Measurements from ENCODE around the gene ZFP14.

ZFP14 gene

GRCh38 chr19:36392916-36393673 lies 14.1 kb upstream of the ZFP14 start:
- Histone ChIP-seq H3K9me3 (ENCODE audit: insufficient read depth, low read length) (peaks cover 55% of the 10 kb centered on the region), H3K4me3 (ENCODE audit: low read length) (no peak overlapping the region), H2AFZ (ENCODE audit: low read depth, low read length) (no peak overlapping the region), H3K79me2 (ENCODE audit: low read length) (no peaks in the 10 kb centered on the region), H3K27ac (ENCODE audit: low read length) (no peak overlapping the region), H3K9ac (ENCODE audit: low read length) (no peak overlapping the region), H3K4me2 (ENCODE audit: low read length) (no peak overlapping the region), H3K4me1 (ENCODE audit: low read length) (no peaks in the 10 kb centered on the region), H4K20me1 (ENCODE audit: insufficient read depth, low read length) (no peaks in the 10 kb centered on the region), H3K27me3 (ENCODE audit: low read depth, low read length) (no peaks in the 10 kb centered on the region), H3K36me3 (replicated peaks; ENCODE audit: low read depth, low read length) (peaks cover 82% of the 10 kb centered on the region)
- TF ChIP-seq CTCF (IDR thresholded peaks at IDR 0.05; ENCODE audit: low read depth, low read length), result no peak
- TF ChIP-seq EZH2phosphoT487 (IDR thresholded peaks at IDR 0.05; ENCODE audit: low read depth), result no peak

GRCh38 chr19:36379510-36379819 lies 464 bp upstream of the ZFP14 start:
- H3K27me3 ChIP-seq (ENCODE audit: low read depth, low read length), result no peaks in the 10 kb centered on the region
- H3K36me3 ChIP-seq (replicated peaks; ENCODE audit: low read depth, low read length), result no peaks in the 10 kb centered on the region
- H2AFZ ChIP-seq (ENCODE audit: low read depth, low read length), result peak overlapping the region; percentile 95; the same call in 1 of the 2 replicates

GRCh38 chr19:36377541-36378178 lies 1.3 kb downstream of the ZFP14 start:
- Histone ChIP-seq H3K79me2 (ENCODE audit: low read length) (0 out of 2 replicates have a peak, but pooled peaks cover 10% of the 10 kb centered on the region), H3K4me2 (ENCODE audit: low read length) (peak overlapping the region; percentile 90), H2AFZ (ENCODE audit: low read depth, low read length) (no peak overlapping the region), H3K36me3 (replicated peaks; ENCODE audit: low read depth, low read length) (peaks cover 1% of the 10 kb centered on the region), H3K27ac (ENCODE audit: low read length) (no peak overlapping the region), H3K4me3 (ENCODE audit: low read length) (peak overlapping the region; percentile 89), H3K4me1 (ENCODE audit: low read length) (peaks cover 20% of the 10 kb centered on the region), H4K20me1 (ENCODE audit: insufficient read depth, low read length) (no peaks in the 10 kb centered on the region), H3K9me3 (ENCODE audit: insufficient read depth, low read length) (no peaks in the 10 kb centered on the region), H3K27me3 (ENCODE audit: low read depth, low read length) (no peaks in the 10 kb centered on the region), H3K9ac (ENCODE audit: low read length) (no peak overlapping the region; the same call in 1 of the 2 replicates)
- no peak for TF ChIP-seq EZH2phosphoT487 (IDR thresholded peaks at IDR 0.05; ENCODE audit: low read depth)
- no peak for TF ChIP-seq CTCF (IDR thresholded peaks at IDR 0.05; ENCODE audit: low read depth, low read length)

More at GRCh38 chr19:36379510-36379819, 464 bp upstream of the ZFP14 start:
- peak overlapping the region; percentile 35; the same call in 1 of the 2 replicates for H3K9ac ChIP-seq (ENCODE audit: low read length)
- H3K9me3 ChIP-seq (ENCODE audit: insufficient read depth, low read length), result no peaks in the 10 kb centered on the region
- H3K4me1 ChIP-seq (ENCODE audit: low read length), result peaks cover 20% of the 10 kb centered on the region
- TF ChIP-seq CTCF (IDR thresholded peaks at IDR 0.05; ENCODE audit: low read depth, low read length) (no peak), EZH2phosphoT487 (IDR thresholded peaks at IDR 0.05; ENCODE audit: low read depth) (no peak)
- no peaks in the 10 kb centered on the region for H4K20me1 ChIP-seq (ENCODE audit: insufficient read depth, low read length)
- no peak overlapping the region for H3K27ac ChIP-seq (ENCODE audit: low read length)
- H3K4me2 ChIP-seq (ENCODE audit: low read length), result peak overlapping the region; percentile 90
- peak overlapping the region; percentile 89 for H3K4me3 ChIP-seq (ENCODE audit: low read length)
- 0 out of 2 replicates have a peak, but pooled peaks cover 10% of the 10 kb centered on the region for H3K79me2 ChIP-seq (ENCODE audit: low read length)

- Histone ChIP-seq H3K36me3 (replicated peaks; ENCODE audit: low read depth, low read length) (peaks cover 8% of the 10 kb centered on the region), H3K27me3 (ENCODE audit: low read depth, low read length) (no peaks in the 10 kb centered on the region), H3K27ac (ENCODE audit: low read length) (no peak overlapping the region), H3K4me1 (ENCODE audit: low read length) (peaks cover 7% of the 10 kb centered on the region), H3K4me3 (ENCODE audit: low read length) (no peak overlapping the region), H3K4me2 (ENCODE audit: low read length) (no peak overlapping the region), H3K79me2 (ENCODE audit: low read length) (peaks cover 22% of the 10 kb centered on the region), H3K9ac (ENCODE audit: low read length) (no peak overlapping the region), H2AFZ (ENCODE audit: low read depth, low read length) (no peak overlapping the region), H3K9me3 (ENCODE audit: insufficient read depth, low read length) (no peaks in the 10 kb centered on the region), H4K20me1 (ENCODE audit: insufficient read depth, low read length) (no peaks in the 10 kb centered on the region)
- TF ChIP-seq EZH2phosphoT487 (IDR thresholded peaks at IDR 0.05; ENCODE audit: low read depth), result no peak
- TF ChIP-seq CTCF (IDR thresholded peaks at IDR 0.05; ENCODE audit: low read depth, low read length), result no peak
Measured at GRCh38 chr19:36373638-36374156, 5.3 kb downstream of the ZFP14 start.

Measured in OCI-LY3 (cell line).